Endometrial microvascular endothelial cells (primary cell): ENCODE data around the gene GAST. TPM values are rescaled to one million over a fixed set of nuclear protein-coding genes. Genes with fewer than 3 reads are reported as not detected.
"Not testable (repeated sequence)": the region's sequence is repeated elsewhere in the genome, so short reads cannot be mapped to it uniquely, and the experiment has no call there.

Experiments used
- in situ Hi-C: cut with HindIII; loops from 2 replicates; pipeline ENCODE4 v1.10.0; 2017; ENCODE audit warnings: low sequenced_read_pairs, low pct_unique_long_range_greater_than_20kb; ENCODE audit errors: inconsistent ontology term
- total RNA-seq: library from RNA; depleted of rRNA; stranded (reverse); fragments of >200 nt; gene quantifications from one replicate; pipeline ENCODE4 v1.2.3, GENCODE V29; 2015; ENCODE audit errors: inconsistent ontology term

The GAST gene
- total RNA-seq, 1 donor from 2014 or later, result not detected

DNA sequence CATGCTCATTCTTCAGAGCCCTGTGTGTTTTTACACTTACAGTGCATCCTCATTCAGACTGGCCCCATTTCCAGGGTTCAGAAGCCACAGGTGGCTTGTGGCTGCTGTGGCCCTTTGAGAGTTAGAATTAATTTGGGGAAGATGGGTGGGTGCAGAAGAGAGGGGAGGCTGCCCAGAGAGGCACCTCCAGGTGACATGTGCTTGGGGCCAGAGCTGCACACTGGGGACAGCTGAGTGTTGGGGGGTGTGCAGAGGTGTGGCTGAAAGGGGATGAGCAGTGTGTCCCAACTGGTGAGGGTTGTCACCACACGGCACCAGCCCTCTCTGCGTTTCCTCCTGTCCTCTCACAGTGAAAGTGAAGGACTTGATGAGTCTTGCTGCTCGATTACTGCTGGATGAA is 30.4 kb upstream of the GAST start:
- in situ Hi-C loops, result no loop called here

DNA sequence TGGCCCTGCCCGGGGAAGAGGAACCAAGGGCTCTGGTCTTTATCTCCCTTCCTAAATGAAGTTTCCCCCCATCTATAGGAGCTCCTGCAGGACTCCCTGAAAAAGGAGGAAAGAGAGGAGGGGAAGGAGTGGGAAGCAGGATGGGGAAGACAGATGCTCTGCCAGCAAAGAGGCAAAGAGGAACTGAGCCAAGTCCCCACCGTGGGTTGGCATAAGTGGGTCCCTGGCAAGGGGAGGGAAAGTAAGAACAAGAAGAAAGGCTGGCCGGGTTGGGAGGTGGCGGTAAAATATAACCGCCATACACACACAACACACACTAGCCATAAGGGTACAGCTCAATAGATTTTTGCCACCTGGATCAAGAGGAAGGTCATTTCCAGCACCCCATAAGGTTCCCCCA is 29.5 kb upstream of the GAST start:
- in situ Hi-C loops, result no loop called here

DNA sequence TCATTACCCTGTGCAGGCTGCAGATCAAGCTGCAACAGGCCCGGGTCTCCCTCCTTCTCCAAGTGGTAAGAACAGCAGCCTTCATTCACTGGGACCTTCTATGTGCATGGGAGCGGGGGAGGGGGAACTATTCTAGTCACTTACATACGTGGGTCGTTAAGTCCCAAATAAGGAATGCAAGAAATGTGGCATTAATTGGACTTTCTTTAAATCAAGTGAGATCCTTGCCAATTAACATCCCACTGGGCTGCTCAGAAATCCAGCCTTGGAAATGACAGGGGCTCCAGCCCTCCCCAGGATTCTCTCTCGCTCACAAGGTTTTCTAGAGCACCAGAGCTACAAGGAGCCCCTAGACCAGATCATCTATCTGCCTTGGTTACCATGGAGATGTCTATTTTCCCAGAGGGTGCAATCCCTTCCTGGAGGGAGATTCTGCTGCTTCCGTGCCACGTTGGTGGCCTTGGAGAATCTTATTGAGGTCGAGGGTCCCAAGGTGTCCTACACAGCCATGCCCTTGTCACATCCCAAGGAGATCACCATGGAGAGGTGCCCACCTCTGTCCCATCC is 28.6 kb upstream of the GAST start:
- in situ Hi-C loops, result no loop called here

DNA sequence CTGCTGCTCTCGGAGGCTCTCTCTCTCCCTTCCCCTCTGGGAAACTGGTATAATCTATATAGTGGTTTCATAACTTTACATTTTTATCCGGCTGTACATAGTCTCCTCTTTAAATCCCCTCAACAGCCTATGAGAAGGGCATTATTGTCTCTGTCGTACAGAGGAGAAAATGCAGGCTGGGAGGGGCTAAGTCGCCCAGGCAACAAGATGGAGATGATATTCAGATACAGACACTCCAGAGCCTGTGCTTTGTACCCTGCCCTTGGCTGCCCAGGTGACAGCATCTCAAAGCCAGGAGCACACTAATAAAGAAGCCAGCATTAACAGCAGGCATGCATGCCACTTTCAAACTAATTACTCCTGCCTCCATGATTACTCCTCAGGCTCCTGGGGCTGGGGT is 28.1 kb upstream of the GAST start:
- in situ Hi-C loops, result no loop called here

DNA sequence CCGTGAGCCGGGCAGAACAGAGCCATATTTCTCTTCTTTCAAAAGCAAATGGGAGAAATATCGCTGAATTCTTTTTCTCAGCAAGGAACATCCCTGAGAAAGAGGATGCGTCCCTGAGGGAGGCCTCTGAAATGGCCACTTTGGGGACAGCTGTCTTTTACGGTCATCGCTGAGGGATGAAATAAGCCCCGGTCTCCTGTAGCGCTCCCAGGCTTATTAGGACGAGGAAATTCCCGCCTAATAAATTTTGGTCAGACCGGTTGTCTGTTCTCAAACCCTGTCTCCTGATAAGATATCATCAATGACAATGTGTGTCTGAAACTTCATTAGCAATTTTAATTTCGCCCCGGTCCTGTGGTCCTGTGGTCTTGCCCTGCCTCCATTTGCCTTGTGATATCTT is 26.4 kb upstream of the GAST start:
- in situ Hi-C loops, result not testable (repeated sequence)

DNA sequence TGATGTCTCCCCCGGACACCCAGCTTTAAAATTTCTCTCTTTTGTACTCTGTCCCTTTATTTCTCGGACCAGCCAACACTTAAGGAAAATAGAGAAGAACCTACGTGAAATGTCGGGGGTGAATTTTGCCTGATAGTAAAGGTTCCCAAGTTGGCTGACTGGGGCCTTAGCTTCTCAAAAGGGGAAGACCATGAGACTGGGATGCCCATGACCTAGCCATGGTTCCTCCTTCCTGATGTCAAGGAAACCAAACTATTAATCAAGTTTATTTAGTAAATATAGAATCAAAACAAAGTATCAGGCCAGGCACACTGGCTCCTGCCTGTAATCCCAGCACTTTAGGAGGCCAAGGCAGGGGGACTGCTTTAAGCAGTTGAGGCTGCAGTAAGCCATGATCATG is 25.9 kb upstream of the GAST start:
- in situ Hi-C loops, result no loop called here

DNA sequence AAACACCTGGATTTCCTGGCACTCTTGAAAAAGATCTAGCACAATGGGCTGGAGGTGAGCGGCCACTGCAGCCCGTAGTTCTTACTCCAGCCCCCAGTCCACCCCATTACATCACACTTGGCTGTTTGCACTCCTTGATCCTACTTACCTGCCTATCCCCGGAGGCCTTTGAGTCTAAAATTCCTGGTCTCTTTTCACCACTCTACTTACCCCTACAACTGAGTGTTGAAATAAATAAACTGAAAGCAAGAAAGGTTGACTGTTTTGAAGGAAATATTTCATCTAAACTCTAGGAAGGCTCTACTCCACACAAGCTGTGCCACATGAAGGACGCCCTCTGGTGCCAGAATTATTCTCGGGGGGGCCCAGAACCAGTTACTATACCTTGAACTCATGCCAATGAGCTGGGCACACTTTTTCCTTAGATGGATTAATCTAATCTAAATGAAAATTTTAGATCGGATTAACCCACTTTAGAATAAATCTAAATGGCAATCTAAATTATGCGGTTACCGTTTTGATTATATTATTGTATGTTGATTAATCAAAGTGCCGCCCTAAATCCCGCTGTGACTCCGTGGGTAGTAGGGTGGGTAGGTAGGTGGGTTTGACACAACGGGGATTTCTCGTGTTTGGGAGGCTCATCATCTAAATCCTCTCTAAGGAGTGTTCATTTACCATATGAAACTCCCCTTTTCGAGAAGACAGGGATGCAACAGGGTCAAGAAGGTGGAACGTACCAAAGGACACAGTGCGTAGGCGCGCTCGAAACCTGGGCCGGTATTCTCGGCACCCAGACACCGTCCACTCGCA is 24.1 kb upstream of the GAST start:
- in situ Hi-C loops, result no loop called here

DNA sequence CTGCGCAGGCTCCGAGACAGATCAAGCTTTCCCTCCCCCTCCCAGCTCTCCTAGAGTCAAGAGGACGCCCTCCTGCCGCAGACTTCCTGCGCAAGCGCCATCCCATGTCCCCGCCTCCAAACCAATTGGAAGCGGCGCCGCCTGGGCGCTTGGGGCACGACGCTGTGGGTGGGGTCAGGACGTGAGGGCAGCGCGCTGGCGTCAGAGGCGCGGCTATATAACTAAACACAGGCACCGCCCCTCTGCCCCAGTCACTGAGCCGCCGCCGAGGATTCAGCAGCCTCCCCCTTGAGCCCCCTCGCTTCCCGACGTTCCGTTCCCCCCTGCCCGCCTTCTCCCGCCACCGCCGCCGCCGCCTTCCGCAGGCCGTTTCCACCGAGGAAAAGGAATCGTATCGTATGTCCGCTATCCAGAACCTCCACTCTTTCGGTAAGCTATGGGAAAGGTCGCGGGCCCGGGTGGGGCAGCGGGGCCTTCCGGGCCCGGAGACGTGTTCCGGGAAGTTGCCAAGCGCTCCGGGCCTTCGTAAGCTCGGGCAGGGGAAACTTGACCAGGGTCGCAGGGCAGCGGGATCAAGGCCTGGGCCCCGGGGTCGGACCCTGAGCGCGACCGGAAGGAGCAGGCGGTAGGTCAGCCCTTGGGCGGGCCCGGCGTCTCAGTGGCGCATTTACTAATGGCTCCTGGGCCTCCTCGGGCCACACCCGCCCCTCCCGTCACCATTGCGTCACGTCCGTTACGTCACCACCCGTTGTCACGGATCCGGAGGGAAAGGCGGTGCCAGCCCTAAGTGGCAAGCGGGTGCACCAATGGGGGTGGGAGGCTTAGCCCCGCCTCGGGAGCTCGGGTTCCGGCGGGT is 23.3 kb upstream of the GAST start, which contains the start of gene EIF1:
EIF1 (plus strand) TSS at position 245 of the 856 bp plus-strand sequence; CDS start at position 399, 154 bp downstream.
- in situ Hi-C loops, result no loop called here

DNA sequence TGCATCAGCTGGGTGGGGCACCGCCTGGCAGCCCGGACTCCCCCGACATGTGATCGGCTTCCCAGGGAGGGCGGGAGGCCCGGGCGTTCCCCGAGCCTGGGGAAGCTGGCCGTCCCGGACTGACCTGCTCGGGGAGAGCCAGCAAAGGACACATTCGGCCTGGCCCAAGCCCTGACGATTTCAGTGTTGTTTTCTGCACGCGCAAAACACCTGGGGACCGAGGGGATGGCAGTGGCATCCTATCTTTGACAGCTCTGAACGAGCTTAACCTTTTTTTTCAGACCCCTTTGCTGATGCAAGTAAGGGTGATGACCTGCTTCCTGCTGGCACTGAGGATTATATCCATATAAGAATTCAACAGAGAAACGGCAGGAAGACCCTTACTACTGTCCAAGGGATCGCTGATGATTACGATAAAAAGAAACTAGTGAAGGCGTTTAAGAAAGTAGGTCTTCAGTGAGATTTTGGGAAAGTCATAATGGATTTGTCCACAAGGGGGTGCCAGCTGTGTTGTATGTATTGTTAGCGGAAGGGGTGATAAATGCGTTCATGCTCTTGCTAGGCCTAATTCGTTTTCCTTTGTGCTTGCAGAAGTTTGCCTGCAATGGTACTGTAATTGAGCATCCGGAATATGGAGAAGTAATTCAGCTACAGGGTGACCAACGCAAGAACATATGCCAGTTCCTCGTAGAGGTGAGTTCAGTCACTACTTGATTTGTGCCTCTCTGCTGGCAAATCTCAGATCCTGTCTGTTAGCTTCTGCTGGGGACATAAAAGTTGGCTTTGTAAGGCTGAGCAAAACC is 22.4 kb upstream of the GAST start:
- in situ Hi-C loops, result no loop called here

DNA sequence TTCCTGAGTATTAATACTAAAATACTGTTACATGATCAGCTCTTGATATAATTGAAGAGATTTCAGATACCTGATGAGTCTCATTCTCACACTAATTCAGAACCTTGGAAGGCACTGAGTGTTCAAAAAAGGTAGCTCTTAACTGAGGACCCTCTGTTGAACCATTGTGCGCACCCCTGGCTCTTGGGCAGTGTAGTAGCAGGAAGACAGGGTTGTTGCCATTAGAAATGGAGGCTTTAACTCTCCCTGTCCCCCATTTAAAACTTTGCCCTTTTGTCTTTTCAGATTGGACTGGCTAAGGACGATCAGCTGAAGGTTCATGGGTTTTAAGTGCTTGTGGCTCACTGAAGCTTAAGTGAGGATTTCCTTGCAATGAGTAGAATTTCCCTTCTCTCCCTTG is 21.6 kb upstream of the GAST start:
- in situ Hi-C loops, result no loop called here

DNA sequence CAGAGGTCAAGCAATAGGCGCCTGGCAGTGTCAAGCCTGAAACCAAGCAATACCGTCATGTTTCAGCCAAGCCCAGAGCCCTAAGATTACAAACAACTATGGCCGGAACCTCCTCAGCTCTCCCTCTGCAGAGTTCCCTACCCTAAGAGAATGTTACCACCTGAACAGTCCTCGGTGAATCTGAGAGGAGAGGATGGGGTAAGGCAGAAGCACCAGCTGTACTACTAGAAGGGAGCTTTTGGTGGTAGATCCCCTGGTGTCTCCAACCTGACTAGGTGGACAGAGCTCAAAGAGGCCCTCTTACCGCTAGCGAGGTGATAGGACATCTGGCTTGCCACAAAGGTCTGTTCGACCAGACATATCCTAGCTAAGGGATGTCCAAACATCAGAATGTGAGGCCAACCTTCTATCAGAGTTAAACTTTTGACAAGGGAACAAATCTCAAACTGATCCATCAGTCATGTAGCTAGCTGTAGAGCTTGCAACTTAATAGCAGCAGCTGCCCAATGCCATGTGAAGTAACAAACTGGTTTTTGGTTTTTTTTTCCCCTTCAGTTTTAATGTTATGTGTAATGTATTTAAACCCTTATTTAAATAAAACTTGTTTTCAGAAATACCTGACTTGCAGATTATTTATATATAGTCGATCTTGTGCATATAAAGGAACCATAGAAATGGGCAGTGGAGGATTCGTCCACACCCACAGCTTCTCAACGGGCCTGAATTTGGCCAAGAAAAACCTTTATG is 20.9 kb upstream of the GAST start:
- in situ Hi-C loops, result no loop called here

DNA sequence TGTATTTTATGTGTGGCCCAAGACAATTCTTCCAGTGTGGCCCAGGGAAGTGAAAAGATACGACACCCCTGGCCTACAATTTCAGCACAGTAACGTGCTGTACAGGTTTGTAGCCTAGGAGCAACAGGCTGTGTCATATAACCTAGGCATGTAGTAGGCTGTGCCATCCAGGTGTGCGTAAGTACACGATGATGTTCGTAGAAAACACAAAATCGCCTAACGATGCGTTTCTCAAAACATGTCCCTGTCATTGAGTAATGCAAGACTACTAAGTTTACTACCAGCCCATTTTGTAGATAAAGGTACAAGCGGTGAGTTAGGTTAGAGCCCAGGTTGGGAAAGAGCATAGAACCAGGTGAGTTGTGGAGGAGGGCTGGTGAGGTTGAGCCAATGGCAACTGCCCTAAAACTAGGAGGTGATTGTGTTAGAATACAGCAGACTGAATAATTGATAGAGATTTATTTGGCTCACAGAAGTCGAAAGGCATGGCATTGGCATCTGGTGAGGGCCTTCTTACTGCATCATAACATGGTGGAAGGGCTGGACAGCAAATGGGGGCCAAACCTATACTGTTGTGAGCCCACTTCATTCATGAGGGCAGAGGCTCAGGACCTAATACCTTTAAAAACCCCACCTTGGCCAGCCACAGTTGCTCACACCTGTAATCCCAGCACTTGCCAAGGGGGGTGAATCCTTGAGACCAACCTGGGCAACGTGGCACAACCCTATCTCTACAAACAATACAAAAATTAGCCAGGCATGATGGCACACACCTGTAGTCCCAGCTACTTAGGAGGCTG is 19.2 kb upstream of the GAST start:
- in situ Hi-C loops, result no loop called here

DNA sequence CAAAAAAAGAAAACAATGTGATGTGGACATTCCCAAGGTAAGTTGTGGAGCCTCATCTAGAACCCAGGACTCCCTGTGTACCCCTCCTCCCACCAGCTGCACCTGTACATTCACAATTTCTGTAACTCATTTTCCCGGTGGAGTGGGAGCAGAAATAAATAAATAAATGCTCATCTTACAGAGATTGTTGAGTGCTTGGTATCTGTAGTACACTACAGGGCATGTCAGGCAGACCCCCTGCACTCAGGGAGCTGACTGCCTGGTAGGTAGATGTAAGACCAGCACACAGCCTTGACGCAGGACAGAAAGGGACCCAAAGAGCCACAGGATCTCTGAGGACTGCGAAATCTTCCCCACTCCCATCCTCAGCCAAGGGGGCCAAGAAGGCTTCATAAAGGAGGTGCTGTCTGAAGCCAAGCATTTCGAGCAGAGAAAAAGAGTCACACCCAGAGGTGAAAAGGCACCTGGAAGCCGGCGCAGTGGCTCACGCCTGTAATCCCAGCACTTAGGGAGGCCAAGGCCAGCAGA is 16.9 kb upstream of the GAST start:
- in situ Hi-C loops, result no loop called here

DNA sequence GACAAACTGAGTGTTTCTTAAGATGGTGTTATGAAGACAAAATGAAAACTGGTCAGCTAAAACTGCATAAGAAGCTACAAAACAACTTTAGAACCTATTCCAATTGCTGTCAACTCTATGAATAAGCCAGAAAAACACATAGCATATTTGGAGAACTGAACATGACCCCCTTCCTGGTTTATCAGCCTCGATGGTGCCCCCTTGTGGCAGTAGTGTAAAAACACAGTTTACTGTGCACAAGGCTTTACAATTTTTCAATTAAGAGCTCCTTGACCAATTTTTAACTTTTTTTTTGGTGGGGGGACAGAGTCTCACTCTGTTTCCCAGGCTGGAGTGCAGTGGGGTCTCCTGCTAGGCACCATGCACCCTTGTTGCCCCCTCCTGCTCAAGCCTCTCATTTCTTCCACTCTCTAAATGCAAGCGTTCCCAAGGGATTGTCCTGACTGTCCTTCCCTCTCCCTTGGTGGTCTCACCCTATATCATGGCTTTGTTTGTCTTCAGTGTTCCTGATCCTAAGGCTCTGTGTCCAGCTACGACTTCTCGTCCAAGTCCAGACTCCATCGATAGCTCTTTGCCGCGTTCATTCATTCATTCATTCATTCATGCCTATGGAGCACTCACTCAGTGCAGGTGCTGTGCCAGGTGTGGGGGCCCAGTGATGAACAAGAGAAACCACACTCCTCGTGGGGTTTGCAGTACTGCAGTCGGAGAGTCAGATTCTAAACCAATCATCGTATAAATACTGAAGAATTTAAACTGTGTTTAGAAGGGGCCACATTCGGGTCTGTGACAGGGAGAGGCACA is 16.0 kb upstream of the GAST start:
- in situ Hi-C loops, result no loop called here

DNA sequence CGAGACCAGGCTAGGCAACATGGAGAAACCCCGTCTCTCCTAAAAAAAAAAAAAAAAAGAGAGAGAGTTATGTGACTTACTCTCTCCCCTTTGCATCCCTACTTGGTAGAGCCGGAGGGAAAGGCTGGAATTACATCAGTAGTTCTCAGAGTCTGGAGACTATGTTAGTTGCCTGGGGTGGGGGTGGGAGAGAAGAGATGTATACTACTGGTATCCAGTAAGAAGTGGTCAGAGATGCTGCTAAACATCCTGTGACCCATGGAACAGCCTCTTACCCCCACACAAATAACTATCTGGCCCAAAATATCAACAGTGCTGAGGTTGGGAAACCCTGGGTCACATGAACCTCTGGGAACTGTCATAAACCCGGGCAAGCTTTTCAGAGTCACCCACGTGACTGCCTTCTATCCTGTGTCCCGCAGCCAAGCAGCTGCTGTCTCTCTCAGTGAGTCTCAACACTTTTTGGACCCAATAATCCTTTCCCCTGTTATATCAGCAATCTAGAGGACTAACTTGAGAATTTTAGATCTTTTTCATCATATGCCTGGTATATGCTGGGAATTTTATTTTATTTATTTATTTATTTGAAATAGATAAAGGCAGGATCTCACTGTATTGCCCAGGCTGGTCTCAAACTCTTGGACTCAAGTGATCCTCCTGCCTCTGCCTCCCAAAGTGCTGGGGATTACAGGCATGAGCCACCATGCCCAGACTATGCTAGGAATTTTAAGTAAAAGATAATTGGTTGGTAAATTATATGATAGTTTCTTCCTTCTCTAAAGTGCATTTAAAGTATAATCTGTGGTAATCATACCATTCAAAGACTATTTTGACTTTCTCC is 14.8 kb upstream of the GAST start:
- in situ Hi-C loops, result no loop called here

DNA sequence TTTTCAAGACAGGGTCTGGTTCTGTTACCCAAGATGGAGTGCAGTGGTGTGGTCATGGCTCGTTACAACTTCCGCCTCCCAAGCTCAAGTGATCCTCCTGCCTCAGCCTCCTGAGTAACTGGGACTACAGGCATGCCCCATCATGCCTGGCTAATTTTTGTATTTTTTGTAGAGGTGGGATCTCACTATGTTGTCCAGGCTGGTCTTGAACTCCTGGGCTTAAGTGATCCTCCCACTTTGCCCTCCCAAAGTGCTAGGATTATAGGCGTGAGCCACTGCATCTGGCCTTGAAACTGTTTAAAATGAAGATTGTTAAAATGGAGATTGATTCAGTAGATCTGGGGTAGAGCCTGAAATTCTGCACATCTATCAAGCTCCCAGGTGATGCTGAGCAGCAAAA is 11.3 kb upstream of the GAST start:
- in situ Hi-C loops, result not testable (repeated sequence)
